ENCODE measurements around the gene XBP1. TPM values are rescaled to one million over a fixed set of nuclear protein-coding genes. Genes with fewer than 3 reads are reported as not detected.
A peak's percentile ranks its signal among the peaks of the same experiment; 100 is the strongest.

Gene XBP1
- total and polyA plus RNA-seq, 2 of the 13 experiments (the other 11 are each of a cell fraction or from before 2014, with no cell fraction given) = 416 to 427 TPM

- no peak for TF ChIP-seq SP5 (CRISPR knock-in tag; IDR thresholded peaks at IDR 0.05; ENCODE audit: borderline replicate concordance, low read depth)
- peak; percentile 69 for TF ChIP-seq GFI1 (CRISPR knock-in tag; IDR thresholded peaks at IDR 0.05; ENCODE audit: borderline replicate concordance)
- TF ChIP-seq ZNF670 (CRISPR knock-in tag; IDR thresholded peaks at IDR 0.05; ENCODE audit: borderline replicate concordance) = no peak
- peak; percentile 52; the same call in 1 of the 2 replicates for TF ChIP-seq FOXK1 (CRISPR knock-in tag; IDR thresholded peaks at IDR 0.05; ENCODE audit: borderline replicate concordance, low read depth)
- peak; percentile 48; the same call in 1 of the 2 replicates for TF ChIP-seq HNF4G (IDR thresholded peaks at IDR 0.05; ENCODE audit: borderline replicate concordance, low read depth, low read length)
- no peak for TF ChIP-seq HNF4G (CRISPR knock-in tag; IDR thresholded peaks at IDR 0.05; ENCODE audit: borderline replicate concordance, low read depth)
- no peak for TF ChIP-seq ZNF225 (CRISPR knock-in tag; IDR thresholded peaks at IDR 0.05)
- TF ChIP-seq PLSCR1 (CRISPR knock-in tag; IDR thresholded peaks at IDR 0.05; ENCODE audit: borderline replicate concordance) = no peak
- TF ChIP-seq RFX3 (CRISPR knock-in tag; IDR thresholded peaks at IDR 0.05) = no peak
- TF ChIP-seq RAD21 (CRISPR knock-in tag; IDR thresholded peaks at IDR 0.05) = peak; percentile 98
- no peak for TF ChIP-seq DDIT3 (CRISPR knock-in tag; IDR thresholded peaks at IDR 0.05)
- TF ChIP-seq ZNF326 (CRISPR knock-in tag; IDR thresholded peaks at IDR 0.05; ENCODE audit: borderline replicate concordance) = no peak
- no peak for TF ChIP-seq TMF1 (CRISPR knock-in tag; IDR thresholded peaks at IDR 0.05; ENCODE audit: low read depth)
- no peak for TF ChIP-seq USF2 (IDR thresholded peaks at IDR 0.05; ENCODE audit: low read depth, low read length)
- no peak for TF ChIP-seq USF2 (CRISPR knock-in tag; IDR thresholded peaks at IDR 0.05; ENCODE audit: borderline replicate concordance)
- TF ChIP-seq TERF1 (CRISPR knock-in tag; IDR thresholded peaks at IDR 0.05) = no peak
- no peak for TF ChIP-seq ZNF224 (CRISPR knock-in tag; IDR thresholded peaks at IDR 0.05)
- no peak; the same call in 1 of the 2 replicates for TF ChIP-seq ZNF607 (CRISPR knock-in tag; IDR thresholded peaks at IDR 0.05; ENCODE audit: borderline replicate concordance)
- TF ChIP-seq NFIC (IDR thresholded peaks at IDR 0.05; ENCODE audit: low read length) = peak; percentile 26; the same call in 1 of the 2 replicates
- TF ChIP-seq GATAD1 (CRISPR knock-in tag; IDR thresholded peaks at IDR 0.05) = peak; percentile 68
- no peak for TF ChIP-seq NRL (CRISPR knock-in tag; IDR thresholded peaks at IDR 0.05; ENCODE audit: borderline replicate concordance)
- TF ChIP-seq ZMYM4 (CRISPR knock-in tag; IDR thresholded peaks at IDR 0.05) = peak; percentile 67
- TF ChIP-seq ZC3H4 (CRISPR knock-in tag; IDR thresholded peaks at IDR 0.05; ENCODE audit: borderline replicate concordance) = no peak
- peak; percentile 80 for TF ChIP-seq FOXP4 (CRISPR knock-in tag; IDR thresholded peaks at IDR 0.05)
These were observed 29.2 kb upstream of the XBP1 start (continued) for GRCh38 chr22:28829358-28830181.

Measured in HepG2 (cell line).